ENCODE data around the gene AUTS2.

Gene AUTS2

GRCh38 chr7:69613846-69614245, 15.6 kb downstream of the AUTS2 start:
- H3K4me3 ChIP-seq (ENCODE audit: low read depth, low read length) = no peak overlapping the region

DNA sequence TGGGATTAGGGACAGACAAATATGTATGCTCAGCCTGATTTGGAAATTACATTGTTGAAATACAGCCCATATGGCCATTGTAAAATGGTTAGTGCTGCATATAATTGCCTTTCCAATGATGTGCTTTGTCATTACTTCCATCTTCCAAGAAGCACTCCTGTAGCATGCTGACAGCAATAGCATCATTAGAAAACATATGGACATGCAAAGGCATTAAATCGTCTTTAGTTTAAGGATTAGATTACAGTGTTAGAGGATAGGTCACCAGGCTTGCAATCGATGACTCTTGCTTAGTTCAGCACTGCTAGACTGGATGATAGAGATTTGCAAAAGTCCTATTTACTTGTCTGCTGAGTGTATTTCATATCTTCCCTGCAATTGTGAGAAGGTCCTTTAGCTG, 17.4 kb downstream of the AUTS2 start:
- H3K4me3 ChIP-seq (ENCODE audit: low read depth, low read length) = no peak overlapping the region
- TF ChIP-seq, protein P1, sequence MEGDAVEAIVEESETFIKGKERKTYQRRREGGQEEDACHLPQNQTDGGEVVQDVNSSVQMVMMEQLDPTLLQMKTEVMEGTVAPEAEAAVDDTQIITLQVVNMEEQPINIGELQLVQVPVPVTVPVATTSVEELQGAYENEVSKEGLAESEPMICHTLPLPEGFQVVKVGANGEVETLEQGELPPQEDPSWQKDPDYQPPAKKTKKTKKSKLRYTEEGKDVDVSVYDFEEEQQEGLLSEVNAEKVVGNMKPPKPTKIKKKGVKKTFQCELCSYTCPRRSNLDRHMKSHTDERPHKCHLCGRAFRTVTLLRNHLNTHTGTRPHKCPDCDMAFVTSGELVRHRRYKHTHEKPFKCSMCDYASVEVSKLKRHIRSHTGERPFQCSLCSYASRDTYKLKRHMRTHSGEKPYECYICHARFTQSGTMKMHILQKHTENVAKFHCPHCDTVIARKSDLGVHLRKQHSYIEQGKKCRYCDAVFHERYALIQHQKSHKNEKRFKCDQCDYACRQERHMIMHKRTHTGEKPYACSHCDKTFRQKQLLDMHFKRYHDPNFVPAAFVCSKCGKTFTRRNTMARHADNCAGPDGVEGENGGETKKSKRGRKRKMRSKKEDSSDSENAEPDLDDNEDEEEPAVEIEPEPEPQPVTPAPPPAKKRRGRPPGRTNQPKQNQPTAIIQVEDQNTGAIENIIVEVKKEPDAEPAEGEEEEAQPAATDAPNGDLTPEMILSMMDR (IDR thresholded peaks at IDR 0.05; ENCODE audit: borderline replicate concordance, insufficient read depth, low read depth, low read length) = no peak

More at GRCh38 chr7:69613846-69614245, 15.6 kb downstream of the AUTS2 start:
- TF ChIP-seq, protein P1 (IDR thresholded peaks at IDR 0.05; ENCODE audit: borderline replicate concordance, insufficient read depth, low read depth, low read length) = no peak

DNA sequence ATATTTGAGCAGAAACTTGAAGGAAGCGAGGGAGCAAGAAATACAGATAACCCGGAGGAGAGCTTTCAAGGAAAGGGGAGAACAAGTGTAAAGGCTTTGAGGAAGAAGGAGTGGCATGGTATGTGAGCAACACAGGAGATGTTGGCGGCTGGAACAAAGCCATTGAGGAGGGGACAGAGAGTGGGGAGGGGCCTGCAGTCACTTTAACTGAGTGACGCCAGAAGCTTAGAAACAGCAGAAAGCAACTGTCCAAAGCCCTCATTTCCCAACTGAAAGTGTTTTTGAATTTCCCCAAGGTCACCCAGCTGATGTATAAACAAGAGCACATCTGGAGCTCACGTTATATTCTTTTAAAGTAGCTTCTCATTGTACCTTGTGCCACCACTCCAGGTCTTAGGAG, 19.1 kb downstream of the AUTS2 start:
- TF ChIP-seq, protein P1 (IDR thresholded peaks at IDR 0.05; ENCODE audit: borderline replicate concordance, insufficient read depth, low read depth, low read length) = no peak
- H3K4me3 ChIP-seq (ENCODE audit: low read depth, low read length) = no peak overlapping the region

GRCh38 chr7:69619054-69619453, 20.8 kb downstream of the AUTS2 start:
- H3K4me3 ChIP-seq (ENCODE audit: low read depth, low read length) = no peak overlapping the region
- TF ChIP-seq, protein P1 (IDR thresholded peaks at IDR 0.05; ENCODE audit: borderline replicate concordance, insufficient read depth, low read depth, low read length) = no peak

- TF ChIP-seq, protein P1 (IDR thresholded peaks at IDR 0.05; ENCODE audit: borderline replicate concordance, insufficient read depth, low read depth, low read length) = no peak
- no peak overlapping the region for H3K4me3 ChIP-seq (ENCODE audit: low read depth, low read length)
Measured at GRCh38 chr7:69619635-69620034, 21.4 kb downstream of the AUTS2 start.

GRCh38 chr7:69620063-69620462, 21.8 kb downstream of the AUTS2 start:
- no peak overlapping the region for H3K4me3 ChIP-seq (ENCODE audit: low read depth, low read length)
- TF ChIP-seq, protein P1 (IDR thresholded peaks at IDR 0.05; ENCODE audit: borderline replicate concordance, insufficient read depth, low read depth, low read length) = no peak

DNA sequence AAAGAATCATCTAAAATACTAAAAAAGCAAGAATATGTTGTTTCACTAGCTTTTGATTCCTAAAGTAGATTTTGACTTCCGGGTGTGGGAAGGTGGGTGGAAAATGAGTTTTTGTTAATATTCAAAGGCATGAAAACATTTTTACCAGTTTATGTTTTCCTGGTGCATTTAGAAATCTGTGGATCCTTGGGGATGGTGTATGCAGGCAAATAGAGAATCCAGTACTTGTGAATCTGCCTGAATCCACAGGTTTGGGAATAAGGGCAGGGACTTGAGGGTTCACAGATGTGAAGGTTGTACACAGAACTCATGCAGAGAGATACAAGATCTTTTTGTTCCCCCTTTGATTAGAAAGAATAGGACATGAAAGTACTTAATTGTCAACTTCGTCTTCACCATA, 22.4 kb downstream of the AUTS2 start:
- H3K4me3 ChIP-seq (ENCODE audit: low read depth, low read length) = no peak overlapping the region
- TF ChIP-seq, protein P1 (IDR thresholded peaks at IDR 0.05; ENCODE audit: borderline replicate concordance, insufficient read depth, low read depth, low read length) = no peak

Measured in GM12875 (cell line).